ENCODE results near the gene F13A1.

F13A1 gene

DNA sequence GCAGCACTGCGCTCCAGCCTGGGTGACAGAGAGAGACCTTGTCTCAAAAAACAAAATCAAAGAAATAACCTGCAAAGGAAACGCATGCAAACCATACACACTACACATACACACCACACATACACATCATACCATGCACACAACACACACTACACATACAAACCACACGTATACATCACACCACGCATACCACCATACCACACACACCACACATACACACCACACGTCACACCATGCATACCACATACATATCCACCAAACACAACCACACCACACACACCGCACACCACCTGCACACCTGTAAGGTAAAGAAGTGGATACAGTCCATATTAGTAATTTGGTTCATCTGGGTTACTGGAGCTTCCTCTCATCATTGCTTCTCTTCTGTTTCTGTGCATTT is 32.3 kb upstream of the F13A1 start:
- Histone ChIP-seq H3K4me2 (ENCODE audit: low read length) (no peak overlapping the region), H3K9me3 (ENCODE audit: insufficient read depth, low read depth, low read length) (no peaks in the 10 kb centered on the region), H3K4ac (ENCODE audit: low read depth, low read length) (no peak overlapping the region), H3K36me3 (ENCODE audit: control insufficient read depth in 1 of 2, insufficient read depth in 2 of 2, low read length in 2 of 2) (no peaks in the 10 kb centered on the region), H2BK120ac (ENCODE audit: insufficient read depth, low read length, poor library complexity) (no peak overlapping the region), H3K4me1 (ENCODE audit: control insufficient read depth in 1 of 2, insufficient read depth in 2 of 2, low read length in 2 of 2) (no peaks in the 10 kb centered on the region), H3K79me1 (ENCODE audit: low read length) (no peaks in the 10 kb centered on the region), H3K14ac (ENCODE audit: low read length) (no peak overlapping the region), H3K23ac (ENCODE audit: low read length) (no peak overlapping the region), H3K27me3 (ENCODE audit: insufficient read depth, low read length) (no peaks in the 10 kb centered on the region), H4K8ac (ENCODE audit: low read depth, low read length) (no peak overlapping the region), H3K79me2 (ENCODE audit: control insufficient read depth, insufficient read depth, low read length, poor library complexity) (no peaks in the 10 kb centered on the region), H3K4me3 (ENCODE audit: low read depth, low read length) (no peak overlapping the region), H3K18ac (ENCODE audit: low read length) (no peak overlapping the region), H3K27ac (ENCODE audit: low read depth, low read length) (no peak overlapping the region), H2BK12ac (ENCODE audit: low read length) (no peak overlapping the region), H2AK5ac (ENCODE audit: low read length) (no peak overlapping the region), H4K12ac (ENCODE audit: low read depth, low read length) (no peak overlapping the region), H3K9ac (ENCODE audit: low read length) (no peak overlapping the region), H4K91ac (ENCODE audit: low read depth, low read length) (no peak overlapping the region), H2AFZ (ENCODE audit: insufficient read depth, low read length, poor library complexity) (no peak overlapping the region), H2BK5ac (ENCODE audit: low read depth, low read length, poor library complexity) (no peak overlapping the region)
- no peak for DNase-seq
- 100% methylated on average over 3 of the region's 6 CpGs for WGBS (ENCODE audit: extremely low coverage, insufficient coverage, insufficient read length)

- DNase-seq = no peak
- H3K27me3 ChIP-seq (ENCODE audit: insufficient read depth, low read length) = no peaks in the 10 kb centered on the region
- H4K91ac ChIP-seq (ENCODE audit: low read depth, low read length) = no peak overlapping the region
- no peak overlapping the region for H2BK5ac ChIP-seq (ENCODE audit: low read depth, low read length, poor library complexity)
- H3K9ac ChIP-seq (ENCODE audit: low read length) = no peak overlapping the region
- no peaks in the 10 kb centered on the region for H3K36me3 ChIP-seq (ENCODE audit: control insufficient read depth in 1 of 2, insufficient read depth in 2 of 2, low read length in 2 of 2)
- H3K14ac ChIP-seq (ENCODE audit: low read length) = no peak overlapping the region
- no peaks in the 10 kb centered on the region for H3K4me1 ChIP-seq (ENCODE audit: control insufficient read depth in 1 of 2, insufficient read depth in 2 of 2, low read length in 2 of 2)
- no CpG with 5 or more reads among the region's 6 CpGs for WGBS (ENCODE audit: extremely low coverage, insufficient coverage, insufficient read length)
- H3K79me1 ChIP-seq (ENCODE audit: low read length) = no peaks in the 10 kb centered on the region
- H4K8ac ChIP-seq (ENCODE audit: low read depth, low read length) = no peak overlapping the region
- no peak overlapping the region for H3K4me3 ChIP-seq (ENCODE audit: low read depth, low read length)
- H2BK12ac ChIP-seq (ENCODE audit: low read length) = no peak overlapping the region
- H3K4ac ChIP-seq (ENCODE audit: low read depth, low read length) = no peak overlapping the region
- H3K9me3 ChIP-seq (ENCODE audit: insufficient read depth, low read depth, low read length) = no peaks in the 10 kb centered on the region
- no peak overlapping the region for H2AFZ ChIP-seq (ENCODE audit: insufficient read depth, low read length, poor library complexity)
- no peak overlapping the region for H4K12ac ChIP-seq (ENCODE audit: low read depth, low read length)
- H2BK120ac ChIP-seq (ENCODE audit: insufficient read depth, low read length, poor library complexity) = no peak overlapping the region
- no peaks in the 10 kb centered on the region for H3K79me2 ChIP-seq (ENCODE audit: control insufficient read depth, insufficient read depth, low read length, poor library complexity)
- no peak overlapping the region for H2AK5ac ChIP-seq (ENCODE audit: low read length)
- H3K27ac ChIP-seq (ENCODE audit: low read depth, low read length) = no peak overlapping the region
- no peak overlapping the region for H3K4me2 ChIP-seq (ENCODE audit: low read length)
- no peak overlapping the region for H3K18ac ChIP-seq (ENCODE audit: low read length)
- H3K23ac ChIP-seq (ENCODE audit: low read length) = no peak overlapping the region
Measured at GRCh38 chr6:6351511-6352025, 31.1 kb upstream of the F13A1 start.

DNA sequence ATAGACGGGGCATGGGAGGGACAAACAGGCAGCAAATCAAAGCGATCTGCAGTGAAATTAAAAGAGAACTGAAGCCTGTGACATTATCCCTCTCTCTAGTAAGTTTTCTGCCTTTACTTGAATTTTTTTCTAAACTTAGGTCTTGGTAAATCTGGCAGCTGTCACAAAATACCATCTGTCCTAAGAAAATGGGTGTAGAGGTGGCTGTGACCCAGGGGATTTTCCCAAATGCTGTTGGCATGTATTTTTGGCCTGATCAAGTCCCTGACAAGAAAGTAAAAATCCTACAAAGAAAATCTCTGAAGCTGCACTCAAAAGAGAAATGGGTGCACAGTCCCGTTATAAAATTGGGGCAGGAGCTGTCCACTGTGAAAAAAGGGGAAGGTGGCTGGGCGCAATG is 30.2 kb upstream of the F13A1 start:
- H3K4ac ChIP-seq (ENCODE audit: low read depth, low read length) = no peak overlapping the region
- WGBS (ENCODE audit: extremely low coverage, insufficient coverage, insufficient read length) = no CpG with 5 or more reads among the region's 4 CpGs

DNA sequence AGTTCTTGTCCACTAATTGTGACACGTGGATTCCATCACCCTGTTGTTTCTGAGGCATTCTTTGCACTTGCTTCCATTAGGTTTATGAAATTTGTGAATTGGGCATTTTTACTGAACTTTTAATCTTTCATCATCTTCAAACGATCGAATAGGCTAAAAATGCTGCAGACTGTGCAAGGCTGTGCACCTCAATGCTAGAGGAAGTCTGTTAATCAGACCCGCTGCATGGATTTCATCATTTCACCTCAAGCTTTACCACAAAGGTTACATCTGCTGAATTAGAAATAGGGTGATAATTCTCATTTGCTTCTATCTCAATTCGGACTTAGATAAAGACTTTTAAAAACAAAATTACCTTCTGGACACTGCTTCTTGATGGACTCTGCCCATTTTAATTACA is 27.8 kb upstream of the F13A1 start:
- Histone ChIP-seq H3K27me3 (ENCODE audit: insufficient read depth, low read length) (no peaks in the 10 kb centered on the region), H3K23ac (ENCODE audit: low read length) (no peak overlapping the region), H2BK120ac (ENCODE audit: insufficient read depth, low read length, poor library complexity) (no peak overlapping the region), H4K12ac (ENCODE audit: low read depth, low read length) (no peak overlapping the region), H2AFZ (ENCODE audit: insufficient read depth, low read length, poor library complexity) (no peak overlapping the region), H3K18ac (ENCODE audit: low read length) (no peak overlapping the region), H3K4me1 (ENCODE audit: control insufficient read depth in 1 of 2, insufficient read depth in 2 of 2, low read length in 2 of 2) (no peaks in the 10 kb centered on the region), H2BK5ac (ENCODE audit: low read depth, low read length, poor library complexity) (no peak overlapping the region), H3K4me2 (ENCODE audit: low read length) (no peak overlapping the region), H3K79me1 (ENCODE audit: low read length) (no peaks in the 10 kb centered on the region), H2AK5ac (ENCODE audit: low read length) (no peak overlapping the region), H4K8ac (ENCODE audit: low read depth, low read length) (no peak overlapping the region), H4K91ac (ENCODE audit: low read depth, low read length) (no peak overlapping the region), H3K4ac (ENCODE audit: low read depth, low read length) (no peak overlapping the region), H3K9me3 (ENCODE audit: insufficient read depth, low read depth, low read length) (no peaks in the 10 kb centered on the region), H3K36me3 (ENCODE audit: control insufficient read depth in 1 of 2, insufficient read depth in 2 of 2, low read length in 2 of 2) (no peaks in the 10 kb centered on the region), H3K4me3 (ENCODE audit: low read depth, low read length) (no peak overlapping the region), H2BK12ac (ENCODE audit: low read length) (no peak overlapping the region), H3K14ac (ENCODE audit: low read length) (no peak overlapping the region), H3K79me2 (ENCODE audit: control insufficient read depth, insufficient read depth, low read length, poor library complexity) (no peaks in the 10 kb centered on the region), H3K9ac (ENCODE audit: low read length) (no peak overlapping the region), H3K27ac (ENCODE audit: low read depth, low read length) (no peak overlapping the region)
- whole genome bisulfite sequencing (ENCODE audit: extremely low coverage, insufficient coverage, insufficient read length) = no CpG with 5 or more reads among the region's 5 CpGs
- no peak for DNase-seq

More for the DNA sequence above, 30.2 kb upstream of the F13A1 start:
- Histone ChIP-seq H3K18ac (ENCODE audit: low read length) (no peak overlapping the region), H3K79me1 (ENCODE audit: low read length) (no peaks in the 10 kb centered on the region), H3K79me2 (ENCODE audit: control insufficient read depth, insufficient read depth, low read length, poor library complexity) (no peaks in the 10 kb centered on the region), H2BK5ac (ENCODE audit: low read depth, low read length, poor library complexity) (no peak overlapping the region), H3K36me3 (ENCODE audit: control insufficient read depth in 1 of 2, insufficient read depth in 2 of 2, low read length in 2 of 2) (no peaks in the 10 kb centered on the region), H3K4me1 (ENCODE audit: control insufficient read depth in 1 of 2, insufficient read depth in 2 of 2, low read length in 2 of 2) (no peaks in the 10 kb centered on the region), H3K27ac (ENCODE audit: low read depth, low read length) (no peak overlapping the region), H3K27me3 (ENCODE audit: insufficient read depth, low read length) (no peaks in the 10 kb centered on the region), H3K4me3 (ENCODE audit: low read depth, low read length) (no peak overlapping the region), H3K4me2 (ENCODE audit: low read length) (no peak overlapping the region), H3K14ac (ENCODE audit: low read length) (no peak overlapping the region), H4K12ac (ENCODE audit: low read depth, low read length) (no peak overlapping the region), H4K8ac (ENCODE audit: low read depth, low read length) (no peak overlapping the region), H2BK12ac (ENCODE audit: low read length) (no peak overlapping the region), H3K9ac (ENCODE audit: low read length) (no peak overlapping the region), H3K9me3 (ENCODE audit: insufficient read depth, low read depth, low read length) (no peaks in the 10 kb centered on the region), H2AK5ac (ENCODE audit: low read length) (no peak overlapping the region), H2AFZ (ENCODE audit: insufficient read depth, low read length, poor library complexity) (no peak overlapping the region), H2BK120ac (ENCODE audit: insufficient read depth, low read length, poor library complexity) (no peak overlapping the region), H4K91ac (ENCODE audit: low read depth, low read length) (no peak overlapping the region), H3K23ac (ENCODE audit: low read length) (no peak overlapping the region)
- no peak for DNase-seq

Measured in trophoblast cell (in vitro differentiated cells and primary cell).